ENCODE data around the gene DIRAS3.

Gene DIRAS3

DNA sequence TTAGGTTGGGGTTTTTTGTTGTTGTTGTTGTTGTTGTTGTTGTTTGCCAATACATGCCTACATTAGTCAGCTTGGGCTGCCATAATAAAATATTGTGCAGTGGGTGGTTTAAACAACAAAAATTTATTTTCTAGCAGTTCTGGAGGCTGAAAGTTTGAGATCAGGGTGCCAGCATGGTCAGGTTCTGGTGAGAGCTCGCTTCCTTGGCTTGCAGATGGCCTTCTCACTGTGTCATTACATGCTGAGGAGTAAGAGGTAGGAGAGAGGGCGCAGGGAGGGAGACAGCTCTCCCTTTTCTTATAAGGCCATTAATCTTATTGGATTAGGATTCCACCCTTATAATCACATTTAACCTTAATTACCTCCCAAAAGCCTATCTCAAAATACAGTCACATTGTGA lies 52.7 kb downstream of the DIRAS3 start:
- in situ Hi-C loops (cut with MboI; ENCODE audit: low pct_unique_long_range_greater_than_20kb, low sequenced_read_pairs, unreplicated experiment) = no loop called here
- no peak for DNase-seq (ENCODE audit: low spot score)
- TF ChIP-seq, protein P1, sequence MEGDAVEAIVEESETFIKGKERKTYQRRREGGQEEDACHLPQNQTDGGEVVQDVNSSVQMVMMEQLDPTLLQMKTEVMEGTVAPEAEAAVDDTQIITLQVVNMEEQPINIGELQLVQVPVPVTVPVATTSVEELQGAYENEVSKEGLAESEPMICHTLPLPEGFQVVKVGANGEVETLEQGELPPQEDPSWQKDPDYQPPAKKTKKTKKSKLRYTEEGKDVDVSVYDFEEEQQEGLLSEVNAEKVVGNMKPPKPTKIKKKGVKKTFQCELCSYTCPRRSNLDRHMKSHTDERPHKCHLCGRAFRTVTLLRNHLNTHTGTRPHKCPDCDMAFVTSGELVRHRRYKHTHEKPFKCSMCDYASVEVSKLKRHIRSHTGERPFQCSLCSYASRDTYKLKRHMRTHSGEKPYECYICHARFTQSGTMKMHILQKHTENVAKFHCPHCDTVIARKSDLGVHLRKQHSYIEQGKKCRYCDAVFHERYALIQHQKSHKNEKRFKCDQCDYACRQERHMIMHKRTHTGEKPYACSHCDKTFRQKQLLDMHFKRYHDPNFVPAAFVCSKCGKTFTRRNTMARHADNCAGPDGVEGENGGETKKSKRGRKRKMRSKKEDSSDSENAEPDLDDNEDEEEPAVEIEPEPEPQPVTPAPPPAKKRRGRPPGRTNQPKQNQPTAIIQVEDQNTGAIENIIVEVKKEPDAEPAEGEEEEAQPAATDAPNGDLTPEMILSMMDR (IDR thresholded peaks at IDR 0.05; ENCODE audit: extremely low read depth, insufficient read depth, missing control alignments) = no peak
